Measurements from ENCODE around the gene CASTOR1.

The CASTOR1 gene

GRCh38 chr22:30245181-30245984, 43.9 kb downstream of the CASTOR1 start (continued):
- TF ChIP-seq YY1 (tag by site-specific recombination; IDR thresholded peaks at IDR 0.05) = no peak

- CTCF ChIA-PET = interaction anchor here (0.7 kb wide), 1 partner anchor 36 kb away, joined by 3 read pairs; no protein-coding TSS in a partner anchor
- H3K4me3 ChIP-seq (ENCODE audit: low read depth, low read length) = no peak overlapping the region
- H3K27ac ChIP-seq (ENCODE audit: extremely low read depth, low read depth, low read length) = no peak overlapping the region
- POLR2A ChIA-PET = no interaction called here
- no peak for TF ChIP-seq ZNF175 (tag by site-specific recombination; IDR thresholded peaks at IDR 0.05)
- TF ChIP-seq ZNF488 (tag by site-specific recombination; IDR thresholded peaks at IDR 0.05) = no peak
- TF ChIP-seq ZNF639 (tag by site-specific recombination; IDR thresholded peaks at IDR 0.05) = no peak
- TF ChIP-seq ZNF18 (tag by site-specific recombination; IDR thresholded peaks at IDR 0.05) = no peak
- peaks cover 3% of the 10 kb centered on the region; the same call in 1 of the 2 replicates for H3K4me1 ChIP-seq (ENCODE audit: control insufficient read depth, insufficient read depth, low read length)
- H3K36me3 ChIP-seq (ENCODE audit: control insufficient read depth in 2 of 2, insufficient read depth in 1 of 2, low read length in 2 of 2) = peaks cover 0 to 29% of the 10 kb centered on the region in 2 experiments; a peak in 1 of 3 replicates
- no peaks in the 10 kb centered on the region for H3K9me3 ChIP-seq (ENCODE audit: control insufficient read depth, insufficient read depth, low read depth, low read length)
Observed at GRCh38 chr22:30244641-30245040, 44.7 kb downstream of the CASTOR1 start.

- peaks cover 0 to 29% of the 10 kb centered on the region in 2 experiments; a peak in 1 of 3 replicates for H3K36me3 ChIP-seq (ENCODE audit: control insufficient read depth in 2 of 2, insufficient read depth in 1 of 2, low read length in 2 of 2)
- H3K4me3 ChIP-seq (ENCODE audit: low read depth, low read length) = no peak overlapping the region
- POLR2A ChIA-PET = no interaction called here
- no peak overlapping the region for H3K27ac ChIP-seq (ENCODE audit: extremely low read depth, low read depth, low read length)
- H3K4me1 ChIP-seq (ENCODE audit: control insufficient read depth, insufficient read depth, low read length) = peaks cover 3% of the 10 kb centered on the region; the same call in 1 of the 2 replicates
- TF ChIP-seq ZNF26 (tag by site-specific recombination; IDR thresholded peaks at IDR 0.05) (no peak), ZNF513 (tag by site-specific recombination; IDR thresholded peaks at IDR 0.05) (peak; percentile 68), ZNF707 (tag by site-specific recombination; IDR thresholded peaks at IDR 0.05) (no peak), PRDM10 (tag by site-specific recombination; IDR thresholded peaks at IDR 0.05) (no peak), ZNF121 (tag by site-specific recombination; IDR thresholded peaks at IDR 0.05) (no peak)
- H3K9me3 ChIP-seq (ENCODE audit: control insufficient read depth, insufficient read depth, low read depth, low read length) = no peaks in the 10 kb centered on the region
- CTCF ChIA-PET = interaction anchor here (0.7 kb wide), 1 partner anchor 35 kb away, joined by 3 read pairs; no protein-coding TSS in a partner anchor
Observed at GRCh38 chr22:30244066-30244465, 45.2 kb downstream of the CASTOR1 start.
